ENCODE measurements around the gene WWOX. TPM values are rescaled to one million over a fixed set of nuclear protein-coding genes. Genes with fewer than 3 reads are reported as not detected.

The WWOX gene
- total RNA-seq, 1 experiment from 2014 or later, result 28.3 TPM

DNA sequence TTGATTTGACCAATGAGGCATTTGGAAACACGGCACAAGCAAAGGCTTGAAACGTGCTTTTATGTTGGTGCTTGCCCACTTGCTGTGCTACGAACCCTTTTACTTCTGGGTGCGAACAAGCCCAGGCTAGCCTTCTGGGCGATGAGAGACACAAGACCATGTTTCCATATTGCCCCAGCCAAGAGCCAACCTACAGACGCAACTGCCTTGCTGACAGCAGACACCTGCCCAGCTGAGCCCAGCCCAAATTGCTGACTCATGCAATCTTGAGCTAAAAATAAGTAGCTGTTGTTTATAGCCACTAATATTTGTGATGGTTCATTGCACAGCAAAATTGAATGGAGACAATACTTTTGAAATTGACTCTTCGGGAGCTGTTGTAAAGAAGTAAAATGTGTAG is 464.5 kb downstream of the WWOX start:
- Histone ChIP-seq H3K9me2 (replicated peaks; ENCODE audit: low read length) (no peaks in the 10 kb centered on the region), H3K27ac (ENCODE audit: low read length) (no peak overlapping the region), H3K4me2 (ENCODE audit: low read length) (no peak overlapping the region), H2AFZ (ENCODE audit: low read length) (no peak overlapping the region), H3K9me3 (ENCODE audit: low read length) (no peaks in the 10 kb centered on the region), H4K20me1 (ENCODE audit: low read length) (no peaks in the 10 kb centered on the region), H3K79me2 (ENCODE audit: low read length) (no peaks in the 10 kb centered on the region), H3K4me1 (ENCODE audit: insufficient read depth, low read length) (no peaks in the 10 kb centered on the region), H3F3A (ENCODE audit: low read length, unreplicated experiment) (no peaks in the 10 kb centered on the region), H3K4me3 (ENCODE audit: low read length) (no peak overlapping the region), H3K27me3 (ENCODE audit: low read length) (no peaks in the 10 kb centered on the region), H3K9ac (ENCODE audit: low read length) (no peak overlapping the region), H3K36me3 (ENCODE audit: low read depth, low read length) (no peaks in the 10 kb centered on the region)
- ChIA-PET POLR2A (ENCODE audit: unreplicated experiment) (no interaction called here), CTCF (no interaction called here)
- intact Hi-C loops (cut with micrococcal nuclease), result no loop called here
- no peak for ATAC-seq
- TF ChIP-seq EZH2phosphoT487 (IDR thresholded peaks at IDR 0.05; ENCODE audit: borderline replicate concordance, low read length) (no peak), CTCF (conservative IDR thresholded peaks at IDR 0.05; ENCODE audit: low read depth, low read length) (no peak), EZH2 (IDR thresholded peaks at IDR 0.05; ENCODE audit: low read length, unreplicated experiment) (no peak)
- no peak for DNase-seq
- no TSS peak for BruUV-seq (replicated peaks)

- intact Hi-C loops (cut with micrococcal nuclease), result no loop called here
- Histone ChIP-seq H3K4me2 (ENCODE audit: low read length) (no peak overlapping the region), H3K4me3 (ENCODE audit: low read length) (no peak overlapping the region), H2AFZ (ENCODE audit: low read length) (no peak overlapping the region), H4K20me1 (ENCODE audit: low read length) (no peaks in the 10 kb centered on the region), H3K9me2 (replicated peaks; ENCODE audit: low read length) (no peaks in the 10 kb centered on the region), H3K27ac (ENCODE audit: low read length) (no peak overlapping the region), H3K9ac (ENCODE audit: low read length) (no peak overlapping the region), H3K4me1 (ENCODE audit: insufficient read depth, low read length) (no peaks in the 10 kb centered on the region), H3K79me2 (ENCODE audit: low read length) (no peaks in the 10 kb centered on the region), H3K9me3 (ENCODE audit: low read length) (no peaks in the 10 kb centered on the region), H3K36me3 (ENCODE audit: low read depth, low read length) (no peaks in the 10 kb centered on the region), H3F3A (ENCODE audit: low read length, unreplicated experiment) (no peaks in the 10 kb centered on the region), H3K27me3 (ENCODE audit: low read length) (no peaks in the 10 kb centered on the region)
- POLR2A ChIA-PET (ENCODE audit: unreplicated experiment), result no interaction called here
- BruUV-seq (replicated peaks), result no TSS peak
- ATAC-seq, result no peak
- CTCF ChIA-PET, result no interaction called here
- no peak for TF ChIP-seq CTCF (conservative IDR thresholded peaks at IDR 0.05; ENCODE audit: low read depth, low read length)
- TF ChIP-seq EZH2 (IDR thresholded peaks at IDR 0.05; ENCODE audit: low read length, unreplicated experiment), result no peak
- TF ChIP-seq EZH2phosphoT487 (IDR thresholded peaks at IDR 0.05; ENCODE audit: borderline replicate concordance, low read length), result no peak
- no peak for DNase-seq
Observed at GRCh38 chr16:78566397-78567073, 467.1 kb downstream of the WWOX start.

- Histone ChIP-seq H3K4me3 (ENCODE audit: low read length) (no peak overlapping the region), H3K27ac (ENCODE audit: low read length) (no peak overlapping the region), H3K36me3 (ENCODE audit: low read depth, low read length) (no peaks in the 10 kb centered on the region), H3K9me3 (ENCODE audit: low read length) (no peaks in the 10 kb centered on the region), H3K9ac (ENCODE audit: low read length) (no peak overlapping the region), H2AFZ (ENCODE audit: low read length) (no peak overlapping the region), H3F3A (ENCODE audit: low read length, unreplicated experiment) (no peaks in the 10 kb centered on the region), H3K79me2 (ENCODE audit: low read length) (no peaks in the 10 kb centered on the region), H3K27me3 (ENCODE audit: low read length) (no peaks in the 10 kb centered on the region), H4K20me1 (ENCODE audit: low read length) (no peaks in the 10 kb centered on the region), H3K4me1 (ENCODE audit: insufficient read depth, low read length) (no peaks in the 10 kb centered on the region), H3K4me2 (ENCODE audit: low read length) (no peak overlapping the region), H3K9me2 (replicated peaks; ENCODE audit: low read length) (no peaks in the 10 kb centered on the region)
- intact Hi-C loops (cut with micrococcal nuclease), result no loop called here
- TF ChIP-seq CTCF (conservative IDR thresholded peaks at IDR 0.05; ENCODE audit: low read depth, low read length), result no peak
- no peak for TF ChIP-seq EZH2phosphoT487 (IDR thresholded peaks at IDR 0.05; ENCODE audit: borderline replicate concordance, low read length)
- TF ChIP-seq EZH2 (IDR thresholded peaks at IDR 0.05; ENCODE audit: low read length, unreplicated experiment), result no peak
- POLR2A ChIA-PET (ENCODE audit: unreplicated experiment), result no interaction called here
- no peak for ATAC-seq
- CTCF ChIA-PET, result no interaction called here
- BruUV-seq (replicated peaks), result no TSS peak
- no peak for DNase-seq
Observed at GRCh38 chr16:78570399-78571141, 471.1 kb downstream of the WWOX start.
